Osteocyte (in vitro differentiated cells): ENCODE results near the gene TMOD1. TPM values are rescaled to one million over a fixed set of nuclear protein-coding genes. Genes with fewer than 3 reads are reported as not detected.
"Not testable (repeated sequence)": the region's sequence is repeated elsewhere in the genome, so short reads cannot be mapped to it uniquely, and the experiment has no call there.

ENCODE experiments used
- DNase-seq: peaks from one replicate; pipeline ENCODE4 v3.0.0; 2021; ENCODE audit warnings: mixed read lengths; ENCODE audit not compliant: unreplicated experiment; ENCODE audit errors: extremely low spot score
- H3K27ac Mint-ChIP-seq: one replicate; pipeline ENCODE4 v1.8.0; 2021; ENCODE audit warnings: mild to moderate bottlenecking, mixed read lengths; ENCODE audit not compliant: unreplicated experiment
- H3K27me3 Mint-ChIP-seq: one replicate; pipeline ENCODE4 v1.8.0; 2021; ENCODE audit warnings: mixed read lengths; ENCODE audit not compliant: unreplicated experiment
- H3K36me3 Mint-ChIP-seq: one replicate; pipeline ENCODE4 v1.8.0; 2021; ENCODE audit warnings: mixed read lengths; ENCODE audit not compliant: unreplicated experiment
- H3K4me1 Mint-ChIP-seq: one replicate; pipeline ENCODE4 v1.8.0; 2021; ENCODE audit warnings: mixed read lengths; ENCODE audit not compliant: unreplicated experiment
- H3K4me3 Mint-ChIP-seq: one replicate; pipeline ENCODE4 v1.8.0; 2021; ENCODE audit warnings: mild to moderate bottlenecking, moderate library complexity, mixed read lengths; ENCODE audit not compliant: unreplicated experiment
- H3K9me3 Mint-ChIP-seq: one replicate; pipeline ENCODE4 v1.8.0; 2021; ENCODE audit warnings: mixed read lengths; ENCODE audit not compliant: unreplicated experiment
- total RNA-seq: library from RNA; stranded (reverse); gene quantifications from 2 replicates; pipeline ENCODE4 v1.2.1, GENCODE V29; 2021
- TF ChIP-seq, protein P1 (sequence below): fragments of 200-600 bp; sonication (generic); IDR thresholded peaks from 2 replicates; pipeline ENCODE4 v1.5.0; 2021; ENCODE audit warnings: antibody characterized with exemption, mild to moderate bottlenecking, moderate library complexity

TMOD1 gene
- total RNA-seq, 1 donor from 2014 or later, result not detected

DNA sequence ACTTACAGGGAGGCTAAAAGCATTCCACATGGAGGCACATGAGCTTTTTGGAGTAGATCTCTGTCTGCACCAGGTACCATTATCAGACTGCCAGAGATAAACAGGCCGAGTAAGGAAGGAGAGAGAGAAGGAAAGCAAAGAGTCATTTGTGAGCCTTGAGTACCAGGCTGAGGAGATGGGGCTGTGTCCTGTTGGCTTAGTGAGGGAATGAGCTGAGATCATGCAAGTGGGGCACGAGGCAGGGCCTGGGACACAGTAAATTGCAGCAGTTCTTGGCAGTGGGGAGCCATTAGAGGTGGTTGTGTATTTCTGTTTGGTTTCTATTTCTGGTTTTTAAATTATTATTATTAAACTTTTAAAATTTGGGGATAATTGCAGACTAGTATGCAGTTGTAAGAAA lies 78.4 kb downstream of the TMOD1 start:
- no peaks in the 10 kb centered on the region for H3K4me1 Mint-ChIP-seq
- no peak for DNase-seq
- H3K27me3 Mint-ChIP-seq, result peaks cover 5% of the 10 kb centered on the region
- no peak overlapping the region for H3K27ac Mint-ChIP-seq
- no peak overlapping the region for H3K4me3 Mint-ChIP-seq
- no peaks in the 10 kb centered on the region for H3K36me3 Mint-ChIP-seq
- TF ChIP-seq, protein P1, sequence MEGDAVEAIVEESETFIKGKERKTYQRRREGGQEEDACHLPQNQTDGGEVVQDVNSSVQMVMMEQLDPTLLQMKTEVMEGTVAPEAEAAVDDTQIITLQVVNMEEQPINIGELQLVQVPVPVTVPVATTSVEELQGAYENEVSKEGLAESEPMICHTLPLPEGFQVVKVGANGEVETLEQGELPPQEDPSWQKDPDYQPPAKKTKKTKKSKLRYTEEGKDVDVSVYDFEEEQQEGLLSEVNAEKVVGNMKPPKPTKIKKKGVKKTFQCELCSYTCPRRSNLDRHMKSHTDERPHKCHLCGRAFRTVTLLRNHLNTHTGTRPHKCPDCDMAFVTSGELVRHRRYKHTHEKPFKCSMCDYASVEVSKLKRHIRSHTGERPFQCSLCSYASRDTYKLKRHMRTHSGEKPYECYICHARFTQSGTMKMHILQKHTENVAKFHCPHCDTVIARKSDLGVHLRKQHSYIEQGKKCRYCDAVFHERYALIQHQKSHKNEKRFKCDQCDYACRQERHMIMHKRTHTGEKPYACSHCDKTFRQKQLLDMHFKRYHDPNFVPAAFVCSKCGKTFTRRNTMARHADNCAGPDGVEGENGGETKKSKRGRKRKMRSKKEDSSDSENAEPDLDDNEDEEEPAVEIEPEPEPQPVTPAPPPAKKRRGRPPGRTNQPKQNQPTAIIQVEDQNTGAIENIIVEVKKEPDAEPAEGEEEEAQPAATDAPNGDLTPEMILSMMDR, result no peak
- no peaks in the 10 kb centered on the region for H3K9me3 Mint-ChIP-seq

GRCh38 chr9:97581590-97581989 lies 80.1 kb downstream of the TMOD1 start:
- DNase-seq, H3K4me1 Mint-ChIP-seq, H3K27me3 Mint-ChIP-seq, H3K36me3 Mint-ChIP-seq, H3K4me3 Mint-ChIP-seq, H3K9me3 Mint-ChIP-seq, H3K27ac Mint-ChIP-seq: not testable (repeated sequence)

GRCh38 chr9:97584778-97585177 lies 83.3 kb downstream of the TMOD1 start:
- H3K36me3 Mint-ChIP-seq, DNase-seq, H3K4me3 Mint-ChIP-seq, H3K27ac Mint-ChIP-seq, H3K27me3 Mint-ChIP-seq, H3K4me1 Mint-ChIP-seq: not testable (repeated sequence)
- H3K9me3 Mint-ChIP-seq, result peaks cover 12% of the 10 kb centered on the region

GRCh38 chr9:97586909-97587308 lies 85.4 kb downstream of the TMOD1 start:
- Mint-ChIP-seq H3K27me3 (peaks cover 17% of the 10 kb centered on the region), H3K9me3 (peaks cover 12% of the 10 kb centered on the region)
- not testable (repeated sequence) for H3K4me3 Mint-ChIP-seq, H3K27ac Mint-ChIP-seq, DNase-seq, H3K4me1 Mint-ChIP-seq, H3K36me3 Mint-ChIP-seq

DNA sequence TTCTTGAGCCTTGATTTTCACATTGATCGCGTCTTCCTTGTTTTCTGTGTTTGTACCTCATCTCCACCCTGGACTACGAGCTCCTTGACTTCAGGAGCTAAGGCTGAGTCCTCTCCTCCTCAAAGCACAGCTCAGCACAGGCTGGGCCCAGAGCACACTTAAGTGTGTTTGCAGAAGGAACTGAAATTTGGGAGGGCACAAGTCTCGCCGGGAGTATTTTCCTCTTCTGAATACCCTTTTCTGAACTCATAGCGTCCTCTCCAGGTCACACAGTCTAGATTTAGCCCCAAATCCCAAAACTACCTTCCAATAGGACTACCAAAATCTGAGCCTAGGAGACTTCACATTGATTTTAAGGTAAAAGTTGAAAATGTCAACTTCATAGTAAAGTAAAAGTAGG lies 90.1 kb downstream of the TMOD1 start:
- Mint-ChIP-seq H3K27me3 (peaks cover 38% of the 10 kb centered on the region), H3K4me1 (no peaks in the 10 kb centered on the region), H3K27ac (no peak overlapping the region), H3K9me3 (peaks cover 12% of the 10 kb centered on the region), H3K36me3 (no peaks in the 10 kb centered on the region), H3K4me3 (no peak overlapping the region)
- DNase-seq, result peak; percentile 63
- TF ChIP-seq, protein P1, result no peak

GRCh38 chr9:97592126-97592525 lies 90.7 kb downstream of the TMOD1 start:
- no peak for DNase-seq
- TF ChIP-seq, protein P1, result no peak
- peaks cover 9% of the 10 kb centered on the region for H3K9me3 Mint-ChIP-seq
- no peaks in the 10 kb centered on the region for H3K36me3 Mint-ChIP-seq
- H3K4me1 Mint-ChIP-seq, result no peaks in the 10 kb centered on the region
- no peak overlapping the region for H3K4me3 Mint-ChIP-seq
- H3K27ac Mint-ChIP-seq, result no peak overlapping the region
- H3K27me3 Mint-ChIP-seq, result peaks cover 38% of the 10 kb centered on the region

DNA sequence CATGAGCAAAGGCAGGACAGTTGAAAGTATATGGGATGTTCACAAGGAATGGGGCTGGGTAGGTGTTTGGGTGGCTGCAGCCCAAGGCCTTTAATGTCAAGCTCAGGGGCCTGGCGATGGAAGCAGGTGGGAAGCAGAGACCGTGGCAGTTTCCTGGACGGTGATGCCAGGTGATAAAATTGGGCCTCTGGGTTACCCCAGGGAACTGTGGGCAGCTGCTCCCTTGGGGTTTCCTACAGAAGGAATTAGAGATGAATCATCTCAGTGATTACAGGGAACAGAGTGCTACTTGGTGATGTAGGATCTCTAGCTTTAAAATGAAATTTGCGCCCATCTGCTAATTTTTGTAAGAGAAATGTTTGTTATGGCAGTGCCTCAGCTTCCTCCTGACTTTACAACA lies 92.5 kb downstream of the TMOD1 start:
- H3K27ac Mint-ChIP-seq, result no peak overlapping the region
- TF ChIP-seq, protein P1, result no peak
- H3K36me3 Mint-ChIP-seq, result no peaks in the 10 kb centered on the region
- DNase-seq, result peak; percentile 38
- H3K4me1 Mint-ChIP-seq, result peaks cover 4% of the 10 kb centered on the region
- H3K9me3 Mint-ChIP-seq, result no peaks in the 10 kb centered on the region
- no peak overlapping the region for H3K4me3 Mint-ChIP-seq
- H3K27me3 Mint-ChIP-seq, result peaks cover 32% of the 10 kb centered on the region
